Measurements from ENCODE around the gene PCDHGC5.

- no peak for TF ChIP-seq POLR2A (IDR thresholded peaks at IDR 0.05)
- TF ChIP-seq, protein P1, sequence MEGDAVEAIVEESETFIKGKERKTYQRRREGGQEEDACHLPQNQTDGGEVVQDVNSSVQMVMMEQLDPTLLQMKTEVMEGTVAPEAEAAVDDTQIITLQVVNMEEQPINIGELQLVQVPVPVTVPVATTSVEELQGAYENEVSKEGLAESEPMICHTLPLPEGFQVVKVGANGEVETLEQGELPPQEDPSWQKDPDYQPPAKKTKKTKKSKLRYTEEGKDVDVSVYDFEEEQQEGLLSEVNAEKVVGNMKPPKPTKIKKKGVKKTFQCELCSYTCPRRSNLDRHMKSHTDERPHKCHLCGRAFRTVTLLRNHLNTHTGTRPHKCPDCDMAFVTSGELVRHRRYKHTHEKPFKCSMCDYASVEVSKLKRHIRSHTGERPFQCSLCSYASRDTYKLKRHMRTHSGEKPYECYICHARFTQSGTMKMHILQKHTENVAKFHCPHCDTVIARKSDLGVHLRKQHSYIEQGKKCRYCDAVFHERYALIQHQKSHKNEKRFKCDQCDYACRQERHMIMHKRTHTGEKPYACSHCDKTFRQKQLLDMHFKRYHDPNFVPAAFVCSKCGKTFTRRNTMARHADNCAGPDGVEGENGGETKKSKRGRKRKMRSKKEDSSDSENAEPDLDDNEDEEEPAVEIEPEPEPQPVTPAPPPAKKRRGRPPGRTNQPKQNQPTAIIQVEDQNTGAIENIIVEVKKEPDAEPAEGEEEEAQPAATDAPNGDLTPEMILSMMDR (IDR thresholded peaks at IDR 0.05): no peak
These were observed 960 bp downstream of the PCDHGC5 start for GRCh38 chr5:141489841-141490240.
